GM19455 (cell line): ENCODE data around the gene SETX.
"Not testable (repeated sequence)": the region's sequence is repeated elsewhere in the genome, so short reads cannot be mapped to it uniquely, and the experiment has no call there.

ENCODE experiments used
- ATAC-seq: cut with Tn5 transposase; IDR thresholded peaks from one replicate; pipeline ENCODE4 v1.9.1; 2021; ENCODE audit not compliant: unreplicated experiment

SETX gene

DNA sequence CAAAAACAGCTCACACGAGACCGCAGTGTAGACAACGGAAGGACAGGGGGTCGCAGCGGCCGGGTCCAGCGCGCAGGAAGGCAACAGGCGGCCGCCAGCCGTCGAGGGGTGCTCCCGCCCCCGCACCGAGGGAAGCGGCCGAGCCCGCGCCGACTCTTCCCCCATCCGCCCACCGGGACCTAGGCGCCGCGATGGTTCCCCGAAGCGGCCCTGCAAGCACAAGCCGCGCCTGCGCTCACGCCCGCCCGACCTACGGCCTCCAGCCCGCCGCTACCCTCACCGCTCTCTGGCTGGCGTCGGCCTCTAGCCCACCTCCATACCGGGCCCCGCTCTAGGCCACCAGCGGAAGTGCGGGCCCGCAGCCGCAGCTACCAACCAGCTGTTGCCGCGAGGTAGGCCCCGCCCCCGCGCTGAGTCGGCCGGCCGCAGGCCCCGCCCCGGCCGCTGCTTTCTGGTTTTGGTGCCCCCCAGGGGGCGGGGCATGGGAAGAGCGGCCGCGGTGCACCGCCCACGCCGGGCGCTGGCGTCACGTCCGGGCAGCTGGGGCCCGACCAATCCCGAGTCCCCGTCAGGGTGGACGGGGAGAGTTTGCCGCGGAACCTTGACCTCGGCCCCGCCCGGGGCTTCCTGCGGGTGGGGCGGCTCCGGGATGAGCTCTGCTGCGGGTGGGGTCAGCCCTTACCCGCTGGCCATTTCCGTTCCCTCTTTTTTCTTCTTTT lies at the start of gene SETX:
Gene SETX (minus strand): TSS at position 350 of the 719 bp plus-strand sequence. CDS start 5,558 bp downstream, outside the sequence.
- peak; percentile 84 for ATAC-seq

DNA sequence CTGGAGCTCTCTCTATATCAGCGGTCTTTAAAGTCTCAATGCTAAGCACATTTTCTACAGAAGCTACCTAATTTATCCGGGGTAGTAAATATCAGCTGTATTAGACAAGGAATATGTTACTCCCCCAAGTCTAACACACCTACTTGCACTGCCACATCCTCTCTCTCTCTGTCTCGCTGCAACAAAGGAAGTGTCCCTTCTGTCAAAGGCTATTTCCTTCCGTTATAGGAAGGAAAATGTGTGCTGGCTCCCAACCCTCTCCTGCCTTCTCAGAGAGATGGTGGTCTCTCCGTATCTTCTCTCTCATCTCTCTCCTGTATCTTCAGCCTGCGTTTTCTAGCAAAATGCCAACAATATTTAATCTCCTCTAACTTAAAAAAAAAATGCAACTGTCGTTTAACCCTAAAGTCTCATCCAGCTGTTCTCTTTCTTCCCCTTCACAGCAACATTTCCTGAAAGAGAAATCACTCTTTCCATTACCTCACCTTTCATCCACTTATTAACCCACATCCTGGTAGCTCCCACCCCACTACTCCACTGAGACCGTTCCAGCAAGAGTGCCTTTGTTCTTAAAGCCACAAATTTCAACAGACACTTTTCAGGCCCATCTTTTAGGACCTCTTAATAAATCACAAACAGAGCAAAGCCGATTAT lies 49.6 kb upstream of the SETX start:
- no peak for ATAC-seq

DNA sequence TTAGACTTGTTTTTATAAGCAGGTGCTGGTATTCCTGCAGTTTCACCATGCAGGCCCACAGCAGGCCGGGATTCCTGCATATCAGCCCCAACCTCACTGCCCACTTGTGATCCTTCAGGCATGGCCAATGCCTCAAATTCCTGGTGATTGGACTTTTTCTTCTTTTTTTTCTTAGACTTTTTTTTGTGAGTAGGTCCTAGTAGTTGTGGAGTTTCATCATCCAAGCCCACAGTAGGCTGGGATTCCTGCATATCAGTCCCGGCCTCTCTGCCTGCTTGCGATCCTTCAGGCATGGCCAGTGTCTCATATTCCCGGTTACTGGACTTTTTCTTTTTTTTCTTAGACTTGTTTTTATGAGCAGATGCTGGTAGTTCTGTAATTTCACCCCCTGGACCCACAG lies 47.0 kb upstream of the SETX start:
- no peak for ATAC-seq

DNA sequence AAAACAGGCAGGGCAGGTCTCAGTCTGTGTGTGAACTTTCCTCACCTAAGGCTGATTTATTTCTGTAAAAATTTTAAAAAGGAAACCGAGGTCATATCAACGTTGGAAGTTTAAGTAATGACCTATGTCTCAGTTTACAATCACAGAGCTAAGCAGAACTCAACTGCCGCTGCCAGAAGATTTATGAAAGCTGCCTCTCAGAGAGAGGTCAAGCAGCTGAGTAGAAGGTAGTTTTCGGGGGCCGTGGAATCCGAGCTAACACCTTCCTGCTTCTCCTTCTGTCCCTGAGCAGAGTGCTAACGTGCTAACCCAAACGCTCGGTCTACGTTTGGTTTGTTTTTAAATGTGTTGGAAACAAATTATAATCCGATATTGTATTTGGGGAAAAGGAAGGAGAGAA lies 40.8 kb upstream of the SETX start:
- no peak for ATAC-seq

- no peak for ATAC-seq
Observed at GRCh38 chr9:132391449-132391848, 36.7 kb upstream of the SETX start.

- ATAC-seq = no peak
Observed at GRCh38 chr9:132390966-132391365, 36.2 kb upstream of the SETX start.

DNA sequence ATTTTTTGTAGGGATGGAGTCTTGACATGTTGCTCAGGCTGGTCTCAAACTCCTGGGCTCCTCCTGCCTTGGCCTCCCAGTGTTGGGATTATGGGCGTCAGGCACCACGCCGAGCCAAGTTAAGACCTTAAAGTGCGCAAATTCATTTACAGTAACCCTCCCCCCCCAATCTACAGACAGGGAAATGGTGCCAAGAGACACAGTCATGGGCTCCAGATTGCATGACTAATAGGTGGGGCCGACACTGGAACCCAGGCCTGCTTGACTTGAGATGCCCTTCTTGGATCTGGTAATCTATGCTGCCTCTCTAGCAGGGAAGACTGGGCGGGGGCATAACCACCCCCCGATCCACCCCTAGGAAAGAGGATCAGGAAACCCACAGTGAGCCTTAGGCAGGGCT lies 32.3 kb upstream of the SETX start:
- no peak for ATAC-seq

GRCh38 chr9:132384376-132384775 lies 29.6 kb upstream of the SETX start:
- ATAC-seq = no peak

DNA sequence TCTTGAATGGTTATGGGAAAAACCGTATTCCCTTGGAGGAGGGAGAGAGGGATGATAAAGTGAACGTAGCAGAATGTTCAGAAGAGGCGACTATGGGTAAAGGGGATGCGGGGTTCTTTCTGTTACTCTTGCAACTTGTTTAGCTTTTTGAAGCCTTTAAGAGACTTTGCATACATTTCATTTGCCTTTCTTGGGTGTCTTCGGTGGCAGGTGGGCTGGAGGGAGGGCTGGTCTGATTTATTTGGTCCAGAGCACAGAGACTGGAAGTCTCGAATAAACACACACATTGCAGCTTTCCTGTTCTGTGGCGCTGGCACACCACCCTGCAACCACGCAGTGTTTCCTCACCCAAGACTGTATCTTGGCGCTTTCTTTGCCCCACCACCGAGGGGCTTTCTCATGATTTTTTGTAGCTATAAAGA lies 28.7 kb upstream of the SETX start:
- ATAC-seq = no peak

GRCh38 chr9:132381966-132382541 lies 27.3 kb upstream of the SETX start:
- peak; percentile 56 for ATAC-seq

GRCh38 chr9:132378416-132378815 lies 23.6 kb upstream of the SETX start:
- not testable (repeated sequence) for ATAC-seq

GRCh38 chr9:132377769-132378168 lies 23.0 kb upstream of the SETX start:
- not testable (repeated sequence) for ATAC-seq

- no peak for ATAC-seq
Observed at GRCh38 chr9:132372177-132373095, 17.6 kb upstream of the SETX start.

GRCh38 chr9:132370592-132370991 lies 15.8 kb upstream of the SETX start:
- ATAC-seq = no peak

DNA sequence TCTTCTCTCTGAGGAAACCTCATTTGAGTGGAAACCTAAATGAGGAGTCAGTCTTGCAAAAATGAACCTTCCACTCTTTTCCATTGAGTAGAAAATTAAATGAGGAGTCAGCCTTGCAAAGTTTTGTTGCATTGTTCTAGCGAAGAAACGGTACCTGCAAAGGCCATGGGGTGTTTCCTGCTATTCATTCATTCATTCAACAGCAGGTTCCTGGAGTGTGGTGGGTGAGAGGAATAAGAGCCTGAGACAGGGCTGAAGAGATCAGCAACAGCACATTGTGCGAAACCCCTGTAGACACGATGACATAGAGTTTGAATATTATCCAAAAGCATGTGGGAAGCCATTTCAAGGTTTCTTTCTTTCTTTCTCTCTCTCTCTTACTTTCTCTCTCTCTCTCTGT lies 14.6 kb upstream of the SETX start:
- no peak for ATAC-seq

DNA sequence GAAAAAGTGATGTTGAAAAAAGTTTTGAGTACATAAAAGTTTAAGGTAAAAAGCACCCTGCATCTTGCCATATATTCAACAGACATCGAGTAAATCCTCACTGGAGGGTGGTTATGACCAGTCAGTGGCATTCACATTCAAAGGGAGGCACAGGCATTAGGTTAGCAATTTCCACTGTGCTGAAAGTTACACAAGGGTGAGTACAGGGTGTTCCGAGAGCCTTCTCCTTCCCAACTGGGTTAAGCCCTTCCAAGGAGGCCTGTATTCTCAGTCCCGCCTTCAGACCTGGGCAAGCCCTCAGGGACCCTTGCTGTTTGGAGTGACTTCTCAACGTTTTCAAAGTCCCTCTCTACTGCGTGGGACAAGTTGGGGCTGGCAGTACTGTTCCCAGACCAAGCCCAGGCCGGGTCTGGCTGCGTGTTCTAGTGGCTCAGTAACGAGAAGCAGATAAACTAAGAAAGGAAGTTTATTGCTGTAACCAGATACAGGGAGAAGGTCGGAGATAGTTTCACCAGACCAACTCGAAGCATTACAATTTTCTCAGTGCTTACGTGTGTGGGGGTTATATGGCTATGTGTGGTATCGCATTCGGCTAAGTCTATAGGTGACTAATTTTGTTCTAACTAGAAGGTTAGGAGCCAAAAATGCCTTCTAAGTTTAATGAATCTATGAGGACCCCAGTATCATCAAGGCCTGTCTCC lies 13.0 kb upstream of the SETX start:
- no peak for ATAC-seq

DNA sequence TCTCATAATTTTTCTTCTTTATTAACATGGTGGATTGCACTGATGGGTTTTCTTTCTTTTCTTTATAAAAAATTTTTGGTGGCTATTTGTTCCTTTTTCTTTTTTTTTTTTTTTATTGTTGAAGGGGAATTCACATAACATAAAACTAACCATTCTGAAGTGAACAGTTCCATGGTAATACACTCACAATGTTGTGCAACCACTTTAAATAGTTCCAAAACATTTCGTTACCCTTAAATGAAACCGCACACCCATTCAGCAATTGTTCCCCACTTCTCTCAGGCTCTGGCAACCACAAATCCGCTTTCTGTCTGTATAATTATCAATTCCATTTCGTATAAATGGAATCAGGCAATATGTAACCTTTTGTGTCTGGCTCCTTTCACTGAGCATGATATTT lies 11.7 kb upstream of the SETX start:
- no peak for ATAC-seq

GRCh38 chr9:132365986-132366385 lies 11.2 kb upstream of the SETX start:
- no peak for ATAC-seq

DNA sequence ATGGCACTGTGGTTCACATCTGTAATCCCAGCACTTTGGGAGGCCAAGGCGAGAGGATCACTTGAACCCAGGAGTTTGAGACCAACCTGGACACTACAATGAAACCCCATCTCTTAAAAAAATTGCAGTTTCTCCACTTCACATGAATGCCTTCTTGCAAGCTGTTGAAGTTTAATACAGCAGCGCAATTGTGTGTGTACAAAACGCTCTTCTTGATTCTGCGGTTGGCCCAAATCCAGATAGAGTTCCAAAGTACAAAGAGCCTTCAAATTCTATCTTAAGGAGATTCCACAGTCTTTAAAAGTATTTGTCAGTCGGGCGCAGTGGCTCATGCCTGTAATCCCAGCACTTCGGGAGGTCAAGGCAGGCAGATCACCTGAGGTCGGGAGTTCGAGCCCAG lies 9.3 kb upstream of the SETX start:
- ATAC-seq = no peak

- ATAC-seq = no peak
Observed at GRCh38 chr9:132357764-132358163, 3.0 kb upstream of the SETX start.
